HL-60/S4 (cell line): ENCODE results near the gene MRPL39.

ENCODE experiments used
- in situ Hi-C: fragments of 300-500 bp; cut with MboI; formaldehyde crosslinking; loops from 2 replicates; pipeline ENCODE4 v1.14.3; 2022; ENCODE audit warnings: low sequenced_read_pairs

The MRPL39 gene

GRCh38 chr21:25541042-25541441 is 66.2 kb downstream of the MRPL39 start:
- in situ Hi-C loops = no loop called here

- in situ Hi-C loops = no loop called here
These were observed 67.7 kb downstream of the MRPL39 start for GRCh38 chr21:25539606-25540005.

- in situ Hi-C loops = no loop called here
These were observed 70.1 kb downstream of the MRPL39 start for GRCh38 chr21:25537174-25537573.

- in situ Hi-C loops = no loop called here
These were observed 70.5 kb downstream of the MRPL39 start for GRCh38 chr21:25536752-25537151.

- in situ Hi-C loops = no loop called here
These were observed 71.4 kb downstream of the MRPL39 start for GRCh38 chr21:25535849-25536248.
